PC-9 (cell line): ENCODE measurements around the gene DACH1. TPM values are rescaled to one million over a fixed set of nuclear protein-coding genes. Genes with fewer than 3 reads are reported as not detected.

Experiments used
- BruUV-seq: library from RNA; stranded (reverse); fragments of 400-500 nt; replicated peaks from 2 replicates; lab custom pipeline; 2021; lab: Mats Ljungman, UMichigan
- CTCF ChIA-PET: fragments of 300-600 bp; sonication (Branson Sonifier 250); formaldehyde crosslinking; loops from one replicate; lab custom pipeline; 2022; ENCODE audit warnings: antibody characterized with exemption; lab: Charles Lee
- POLR2A ChIA-PET: fragments of 300-600 bp; sonication (Branson Sonifier 250); formaldehyde crosslinking; loops from one replicate; lab custom pipeline; 2022; ENCODE audit warnings: antibody characterized with exemption; ENCODE audit not compliant: unreplicated experiment; lab: Charles Lee
- DNase-seq, 2 experiments: peaks; one replicate each; pipeline versions ENCODE4 v3.0.0 to v3.0.0-alpha.2; 2015 to 2022; ENCODE audit warnings: mixed read lengths in 1 of 2
- H2AFZ ChIP-seq: fragments of 200-600 bp; sonication (generic); 2 replicates; pipeline ENCODE4 v1.8.1; 2017; ENCODE audit warnings: antibody characterized with exemption
- H3F3A ChIP-seq: fragments of 200-600 bp; sonication (generic); 2 replicates; pipeline ENCODE4 v1.8.1; 2017; ENCODE audit warnings: antibody characterized with exemption, mild to moderate bottlenecking, low read depth; ENCODE audit not compliant: insufficient read depth
- H3K27ac ChIP-seq: fragments of 200-600 bp; sonication (generic); 2 replicates; pipeline ENCODE4 v1.6.1; 2016; ENCODE audit warnings: mixed run types
- H3K27me3 ChIP-seq: fragments of 200-600 bp; sonication (generic); 2 replicates; pipeline ENCODE4 v1.6.1; 2016; ENCODE audit warnings: low read depth, mixed run types; ENCODE audit not compliant: insufficient read depth
- H3K36me3 ChIP-seq: fragments of 200-600 bp; sonication (generic); 2 replicates; pipeline ENCODE4 v1.6.1; 2016; ENCODE audit warnings: low read depth, mixed run types
- H3K4me1 ChIP-seq: fragments of 200-600 bp; sonication (generic); replicated peaks from 2 replicates; pipeline ENCODE4 v1.6.1; 2016; ENCODE audit warnings: mixed run types; ENCODE audit not compliant: insufficient read depth
- H3K4me2 ChIP-seq: fragments of 200-600 bp; sonication (generic); 2 replicates; pipeline ENCODE4 v1.6.1; 2017; ENCODE audit warnings: mixed run types
- H3K4me3 ChIP-seq: fragments of 200-600 bp; sonication (generic); 2 replicates; pipeline ENCODE4 v1.6.1; 2016; ENCODE audit warnings: mixed run types
- H3K79me2 ChIP-seq: fragments of 200-600 bp; sonication (generic); 2 replicates; pipeline ENCODE4 v1.6.1; 2017; ENCODE audit warnings: low read depth, mixed run types
- H3K9me2 ChIP-seq: fragments of 200-600 bp; sonication (generic); 2 replicates; pipeline ENCODE4 v1.8.1; 2017; ENCODE audit warnings: mild to moderate bottlenecking; ENCODE audit not compliant: insufficient read depth
- H3K9me3 ChIP-seq: fragments of 200-600 bp; sonication (generic); 2 replicates; pipeline ENCODE4 v1.8.1; 2016; ENCODE audit warnings: low read depth; ENCODE audit not compliant: insufficient read depth
- H4K20me1 ChIP-seq: fragments of 200-600 bp; sonication (generic); 2 replicates; pipeline ENCODE4 v1.8.1; 2017; ENCODE audit not compliant: insufficient read depth
- EZH2 ChIP-seq: fragments of 200-600 bp; sonication (generic); IDR thresholded peaks from 2 replicates; pipeline ENCODE4 v1.8.0; 2017; ENCODE audit warnings: antibody characterized with exemption, low read depth
- intact Hi-C: fragments of 100-400 bp; cut with micrococcal nuclease; formaldehyde crosslinking; loops from one replicate; pipeline ENCODE4 v1.10.0; 2022; ENCODE audit not compliant: unreplicated experiment
- total RNA-seq: library from RNA; stranded (reverse); gene quantifications from 2 replicates; pipeline ENCODE4 v1.2.3, GENCODE V29; 2021
- TF ChIP-seq, protein P1 (sequence below): fragments of 200-600 bp; sonication (generic); conservative IDR thresholded peaks from 2 replicates; pipeline ENCODE4 v1.6.1; 2017; ENCODE audit warnings: mixed run types, antibody characterized with exemption, mild to moderate bottlenecking, moderate library complexity

DACH1 gene
- total RNA-seq, 1 experiment from 2014 or later = 1.5 TPM

DNA sequence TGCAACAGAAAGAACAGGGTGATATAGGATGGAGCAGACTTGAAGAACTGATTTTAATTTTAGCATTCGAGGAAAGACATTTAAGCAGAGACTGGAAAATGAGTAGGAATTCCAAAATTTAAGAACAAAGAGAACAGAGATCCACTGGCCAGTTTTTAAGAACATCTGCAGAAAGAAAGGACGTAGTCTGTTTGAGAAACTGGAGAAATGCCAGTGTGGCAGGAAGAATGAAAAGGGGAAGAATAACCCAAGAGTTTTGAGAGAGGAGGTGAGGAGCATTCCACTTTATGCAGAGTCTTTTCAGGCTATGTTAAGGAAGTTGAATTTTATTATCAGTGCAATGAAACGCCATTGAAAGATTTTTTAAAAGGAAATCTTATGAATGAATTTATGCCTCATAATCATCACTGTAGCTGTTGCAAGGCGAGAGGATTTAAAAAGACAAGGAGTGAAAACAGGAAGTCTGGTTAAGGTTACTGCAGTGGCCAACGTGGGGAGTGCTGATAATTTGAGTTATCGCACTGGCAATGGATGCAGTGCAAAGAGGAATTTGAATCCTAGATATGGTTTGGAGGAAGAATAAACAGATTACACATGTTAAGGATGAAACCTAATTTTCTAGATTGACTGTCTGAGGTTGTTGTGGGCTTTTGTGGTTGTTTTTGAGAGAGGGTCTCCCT, 253.8 kb downstream of the DACH1 start:
- Histone ChIP-seq H3K4me1 (no peaks in the 10 kb centered on the region), H3K27ac (no peak overlapping the region), H3K9me3 (no peaks in the 10 kb centered on the region), H3K4me3 (no peak overlapping the region), H3K4me2 (no peak overlapping the region), H3K9me2 (no peaks in the 10 kb centered on the region), H2AFZ (no peak overlapping the region), H3K27me3 (no peaks in the 10 kb centered on the region), H3F3A (no peaks in the 10 kb centered on the region), H3K79me2 (no peaks in the 10 kb centered on the region), H4K20me1 (no peaks in the 10 kb centered on the region), H3K36me3 (no peaks in the 10 kb centered on the region)
- CTCF ChIA-PET = no interaction called here
- TF ChIP-seq, protein P1, sequence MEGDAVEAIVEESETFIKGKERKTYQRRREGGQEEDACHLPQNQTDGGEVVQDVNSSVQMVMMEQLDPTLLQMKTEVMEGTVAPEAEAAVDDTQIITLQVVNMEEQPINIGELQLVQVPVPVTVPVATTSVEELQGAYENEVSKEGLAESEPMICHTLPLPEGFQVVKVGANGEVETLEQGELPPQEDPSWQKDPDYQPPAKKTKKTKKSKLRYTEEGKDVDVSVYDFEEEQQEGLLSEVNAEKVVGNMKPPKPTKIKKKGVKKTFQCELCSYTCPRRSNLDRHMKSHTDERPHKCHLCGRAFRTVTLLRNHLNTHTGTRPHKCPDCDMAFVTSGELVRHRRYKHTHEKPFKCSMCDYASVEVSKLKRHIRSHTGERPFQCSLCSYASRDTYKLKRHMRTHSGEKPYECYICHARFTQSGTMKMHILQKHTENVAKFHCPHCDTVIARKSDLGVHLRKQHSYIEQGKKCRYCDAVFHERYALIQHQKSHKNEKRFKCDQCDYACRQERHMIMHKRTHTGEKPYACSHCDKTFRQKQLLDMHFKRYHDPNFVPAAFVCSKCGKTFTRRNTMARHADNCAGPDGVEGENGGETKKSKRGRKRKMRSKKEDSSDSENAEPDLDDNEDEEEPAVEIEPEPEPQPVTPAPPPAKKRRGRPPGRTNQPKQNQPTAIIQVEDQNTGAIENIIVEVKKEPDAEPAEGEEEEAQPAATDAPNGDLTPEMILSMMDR = no peak
- no peak for TF ChIP-seq EZH2
- intact Hi-C loops = no loop called here
- BruUV-seq = no TSS peak
- POLR2A ChIA-PET = no interaction called here
- DNase-seq = no peak

DNA sequence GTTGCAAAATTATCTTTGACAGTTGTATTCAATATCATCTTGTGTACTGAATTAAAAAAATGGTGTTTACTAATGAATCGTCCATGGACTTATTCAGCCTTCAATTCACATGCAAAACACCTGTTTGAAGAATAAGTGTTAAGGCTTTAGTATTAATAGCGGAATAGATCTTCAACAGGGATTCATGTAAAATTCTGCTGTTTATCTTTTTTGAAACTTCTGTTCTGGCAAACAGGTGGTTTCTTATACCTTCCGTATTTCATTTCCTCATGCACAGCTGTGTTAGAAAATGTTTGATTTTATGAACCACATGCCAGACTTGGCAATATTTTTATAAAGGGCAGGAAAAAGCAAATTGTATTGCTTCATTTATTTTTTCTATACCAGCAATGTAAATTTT, 255.7 kb downstream of the DACH1 start:
- H3K79me2 ChIP-seq = no peaks in the 10 kb centered on the region
- H3K27ac ChIP-seq = no peak overlapping the region
- H3K9me2 ChIP-seq = no peaks in the 10 kb centered on the region
- H2AFZ ChIP-seq = no peak overlapping the region
- POLR2A ChIA-PET = no interaction called here
- no peaks in the 10 kb centered on the region for H3K36me3 ChIP-seq
- no peak overlapping the region for H3K4me3 ChIP-seq
- no peak for DNase-seq
- TF ChIP-seq EZH2 = no peak
- TF ChIP-seq, protein P1 = no peak
- H3K4me1 ChIP-seq = no peaks in the 10 kb centered on the region
- H4K20me1 ChIP-seq = no peaks in the 10 kb centered on the region
- H3K27me3 ChIP-seq = no peaks in the 10 kb centered on the region
- CTCF ChIA-PET = no interaction called here
- intact Hi-C loops = no loop called here
- BruUV-seq = no TSS peak
- no peaks in the 10 kb centered on the region for H3F3A ChIP-seq
- H3K9me3 ChIP-seq = no peaks in the 10 kb centered on the region
- no peak overlapping the region for H3K4me2 ChIP-seq

DNA sequence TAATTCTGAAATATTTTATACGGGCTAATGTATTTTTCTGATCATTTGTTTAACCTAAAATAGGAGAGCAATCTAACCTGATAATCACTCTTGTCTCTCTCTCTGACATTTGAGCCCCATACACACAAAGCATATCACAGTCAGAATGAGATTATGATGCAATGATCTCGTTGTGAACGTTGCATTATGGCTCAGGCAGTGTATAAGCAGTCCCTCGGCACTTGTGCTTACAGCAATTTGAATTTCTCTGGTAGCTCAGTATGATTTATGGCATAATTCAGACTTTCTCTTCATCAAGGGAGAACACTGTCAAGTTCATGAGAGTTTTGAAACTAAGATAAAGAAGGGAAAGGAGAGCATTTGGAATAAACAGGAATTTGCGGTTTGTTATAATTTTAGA, 256.1 kb downstream of the DACH1 start:
- Histone ChIP-seq H3K4me3 (no peak overlapping the region), H4K20me1 (no peaks in the 10 kb centered on the region), H3K9me3 (no peaks in the 10 kb centered on the region), H3K4me2 (no peak overlapping the region), H3K9me2 (no peaks in the 10 kb centered on the region), H3K79me2 (no peaks in the 10 kb centered on the region), H3K27ac (no peak overlapping the region), H2AFZ (no peak overlapping the region), H3K27me3 (no peaks in the 10 kb centered on the region), H3F3A (no peaks in the 10 kb centered on the region), H3K4me1 (no peaks in the 10 kb centered on the region), H3K36me3 (no peaks in the 10 kb centered on the region)
- no TSS peak for BruUV-seq
- CTCF ChIA-PET = no interaction called here
- DNase-seq = no peak
- POLR2A ChIA-PET = no interaction called here
- intact Hi-C loops = no loop called here
- no peak for TF ChIP-seq EZH2
- TF ChIP-seq, protein P1 = no peak
